ENCODE results near the gene CCL20. TPM values are rescaled to one million over a fixed set of nuclear protein-coding genes. Genes with fewer than 3 reads are reported as not detected.

Gene CCL20
- total and polyA plus RNA-seq, 2 donors from 2014 or later = 2.5 to 2.7 TPM

- no peak for TF ChIP-seq CTCF (IDR thresholded peaks at IDR 0.05; ENCODE audit: borderline replicate concordance, extremely low read depth, insufficient read depth)
- no peak overlapping the region for H3K27ac ChIP-seq (ENCODE audit: low read depth in 2 of 2, low read length in 2 of 2)
- FAIRE-seq (no peak), DNase-seq (no peak)
- H3K36me3 ChIP-seq (ENCODE audit: control insufficient read depth in 2 of 3, insufficient read depth in 3 of 3, low read length in 3 of 3) = no peaks in the 10 kb centered on the region
- intact Hi-C loops (cut with DNase I) = no loop called here
- H3K27me3 ChIP-seq (ENCODE audit: control insufficient read depth, insufficient read depth, low read length) = no peaks in the 10 kb centered on the region
- peaks cover 0 to 14% (median 12%) of the 10 kb centered on the region in 3 donors for H3K4me1 ChIP-seq (ENCODE audit: control insufficient read depth in 2 of 3, insufficient read depth in 2 of 3, low read depth in 1 of 3, low read length in 3 of 3)
- H3K4me3 ChIP-seq (ENCODE audit: low read length in 3 of 3) = no peak overlapping the region
- H3K9me3 ChIP-seq (ENCODE audit: control insufficient read depth in 2 of 3, insufficient read depth in 1 of 3, low read length in 3 of 3) = no peaks in the 10 kb centered on the region
- H3K9ac ChIP-seq (ENCODE audit: low read length in 3 of 3) = no peak overlapping the region
These were observed 41.8 kb downstream of the CCL20 start for GRCh38 chr2:227855440-227855839.

GRCh38 chr2:227856697-227857096 is 43.1 kb downstream of the CCL20 start:
- TF ChIP-seq CTCF (IDR thresholded peaks at IDR 0.05; ENCODE audit: borderline replicate concordance, extremely low read depth, insufficient read depth) = no peak
- Histone ChIP-seq H3K36me3 (ENCODE audit: control insufficient read depth in 2 of 3, insufficient read depth in 3 of 3, low read length in 3 of 3) (no peaks in the 10 kb centered on the region), H3K27me3 (ENCODE audit: control insufficient read depth, insufficient read depth, low read length) (no peaks in the 10 kb centered on the region), H3K9me3 (ENCODE audit: control insufficient read depth in 2 of 3, insufficient read depth in 1 of 3, low read length in 3 of 3) (no peaks in the 10 kb centered on the region), H3K27ac (ENCODE audit: low read depth in 2 of 2, low read length in 2 of 2) (no peak overlapping the region), H3K4me3 (ENCODE audit: low read length in 3 of 3) (no peak overlapping the region), H3K9ac (ENCODE audit: low read length in 3 of 3) (no peak overlapping the region), H3K4me1 (ENCODE audit: control insufficient read depth in 2 of 3, insufficient read depth in 2 of 3, low read depth in 1 of 3, low read length in 3 of 3) (peaks cover 0 to 14% (median 12%) of the 10 kb centered on the region in 3 donors)
- DNase-seq (no peak), FAIRE-seq (no peak)
- intact Hi-C loops (cut with DNase I) = no loop called here

GRCh38 chr2:227860221-227860641 is 46.6 kb downstream of the CCL20 start:
- no peaks in the 10 kb centered on the region for H3K27me3 ChIP-seq (ENCODE audit: control insufficient read depth, insufficient read depth, low read length)
- H3K9ac ChIP-seq (ENCODE audit: low read length in 3 of 3) = no peak overlapping the region
- no peak overlapping the region for H3K4me3 ChIP-seq (ENCODE audit: low read length in 3 of 3)
- H3K4me1 ChIP-seq (ENCODE audit: control insufficient read depth in 2 of 3, insufficient read depth in 2 of 3, low read depth in 1 of 3, low read length in 3 of 3) = peaks cover 0 to 3% (median 0%) of the 10 kb centered on the region in 3 donors
- no peaks in the 10 kb centered on the region for H3K9me3 ChIP-seq (ENCODE audit: control insufficient read depth in 2 of 3, insufficient read depth in 1 of 3, low read length in 3 of 3)
- no peak for FAIRE-seq
- no peak overlapping the region for H3K27ac ChIP-seq (ENCODE audit: low read depth in 2 of 2, low read length in 2 of 2)
- DNase-seq = no peak
- H3K36me3 ChIP-seq (ENCODE audit: control insufficient read depth in 2 of 3, insufficient read depth in 3 of 3, low read length in 3 of 3) = no peaks in the 10 kb centered on the region
- intact Hi-C loops (cut with DNase I) = no loop called here
- no peak for TF ChIP-seq CTCF (IDR thresholded peaks at IDR 0.05; ENCODE audit: borderline replicate concordance, extremely low read depth, insufficient read depth)

GRCh38 chr2:227861011-227861410 is 47.4 kb downstream of the CCL20 start:
- no peak overlapping the region for H3K27ac ChIP-seq (ENCODE audit: low read depth in 2 of 2, low read length in 2 of 2)
- FAIRE-seq (no peak), DNase-seq (no peak)
- no peak overlapping the region for H3K9ac ChIP-seq (ENCODE audit: low read length in 3 of 3)
- no peaks in the 10 kb centered on the region for H3K36me3 ChIP-seq (ENCODE audit: control insufficient read depth in 2 of 3, insufficient read depth in 3 of 3, low read length in 3 of 3)
- intact Hi-C loops (cut with DNase I) = no loop called here
- no peak for TF ChIP-seq CTCF (IDR thresholded peaks at IDR 0.05; ENCODE audit: borderline replicate concordance, extremely low read depth, insufficient read depth)
- peaks cover 0 to 3% (median 0%) of the 10 kb centered on the region in 3 donors for H3K4me1 ChIP-seq (ENCODE audit: control insufficient read depth in 2 of 3, insufficient read depth in 2 of 3, low read depth in 1 of 3, low read length in 3 of 3)
- H3K4me3 ChIP-seq (ENCODE audit: low read length in 3 of 3) = no peak overlapping the region
- no peaks in the 10 kb centered on the region for H3K9me3 ChIP-seq (ENCODE audit: control insufficient read depth in 2 of 3, insufficient read depth in 1 of 3, low read length in 3 of 3)
- H3K27me3 ChIP-seq (ENCODE audit: control insufficient read depth, insufficient read depth, low read length) = no peaks in the 10 kb centered on the region
